GM19463 (cell line): Measurements from ENCODE around the gene SLX4.
"Not testable (repeated sequence)": the region's sequence is repeated elsewhere in the genome, so short reads cannot be mapped to it uniquely, and the experiment has no call there.

Source experiments
- ATAC-seq: cut with Tn5 transposase; IDR thresholded peaks from one replicate; pipeline ENCODE4 v1.9.1; 2021; ENCODE audit warnings: mild to moderate bottlenecking, moderate library complexity; ENCODE audit not compliant: unreplicated experiment

SLX4 gene

GRCh38 chr16:3641801-3642396 lies 30.5 kb upstream of the SLX4 start:
- ATAC-seq, result no peak

DNA sequence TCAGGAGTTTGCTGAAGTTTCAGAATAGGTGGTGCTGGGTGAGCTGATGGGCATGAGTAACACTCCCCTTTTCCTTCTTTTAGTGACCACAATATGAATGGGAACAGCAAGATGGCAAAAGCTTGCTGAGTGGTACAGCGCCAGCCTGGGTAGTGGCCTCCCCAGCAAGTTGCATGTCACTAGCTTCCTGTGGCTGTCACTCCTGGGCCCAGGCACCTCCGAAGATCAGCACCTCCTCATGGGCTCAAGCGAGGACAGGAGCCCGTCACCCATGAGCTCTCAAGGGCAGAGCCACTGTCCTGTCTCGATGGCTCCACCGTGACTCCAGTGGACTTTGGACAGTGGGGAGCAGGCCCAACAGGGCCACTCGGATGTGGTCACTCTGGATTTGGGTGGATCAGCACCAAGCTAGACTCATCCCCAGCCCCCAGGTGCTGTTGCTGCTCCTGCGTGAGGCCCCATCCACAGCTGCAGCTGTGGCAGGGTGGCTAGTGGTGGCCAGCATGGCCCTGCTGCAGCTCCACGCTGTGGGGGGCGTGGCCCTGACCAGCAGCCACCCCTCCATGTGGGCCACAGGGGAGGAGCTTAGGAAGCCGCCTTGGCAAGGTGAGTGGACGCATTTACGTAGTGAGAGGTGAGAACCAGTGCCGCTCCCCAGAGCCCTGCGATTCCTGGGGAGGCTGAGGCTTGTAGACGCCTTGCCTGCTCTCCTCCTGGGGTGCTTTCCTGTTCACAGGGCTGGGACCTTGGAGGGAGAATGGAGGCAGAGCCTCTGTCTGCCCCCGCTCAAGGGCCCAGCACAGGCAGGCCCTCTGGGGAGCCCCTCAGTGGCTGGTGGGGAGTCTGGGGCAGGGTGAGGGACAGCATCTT lies 29.5 kb upstream of the SLX4 start:
- ATAC-seq, result no peak

DNA sequence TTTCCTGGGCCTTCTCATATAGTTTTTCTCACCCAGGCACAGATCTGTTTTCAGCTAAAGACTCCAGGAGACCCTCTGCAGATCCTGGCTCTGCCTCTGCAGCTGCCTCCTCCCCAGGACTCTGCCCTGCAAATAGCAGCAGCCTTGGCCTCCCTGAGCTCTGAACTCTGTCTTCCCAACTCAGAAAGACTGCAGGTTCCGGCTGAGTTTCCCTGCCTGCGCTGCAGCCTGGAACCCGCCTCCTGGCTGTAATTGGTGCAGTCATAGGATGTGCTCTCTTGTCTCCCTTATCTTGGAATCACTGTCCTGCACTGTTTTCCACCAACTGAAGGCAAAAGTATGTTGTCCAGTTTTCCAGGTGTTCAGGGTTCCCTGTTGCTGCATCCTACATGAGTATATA lies 28.8 kb upstream of the SLX4 start:
- ATAC-seq, result no peak

DNA sequence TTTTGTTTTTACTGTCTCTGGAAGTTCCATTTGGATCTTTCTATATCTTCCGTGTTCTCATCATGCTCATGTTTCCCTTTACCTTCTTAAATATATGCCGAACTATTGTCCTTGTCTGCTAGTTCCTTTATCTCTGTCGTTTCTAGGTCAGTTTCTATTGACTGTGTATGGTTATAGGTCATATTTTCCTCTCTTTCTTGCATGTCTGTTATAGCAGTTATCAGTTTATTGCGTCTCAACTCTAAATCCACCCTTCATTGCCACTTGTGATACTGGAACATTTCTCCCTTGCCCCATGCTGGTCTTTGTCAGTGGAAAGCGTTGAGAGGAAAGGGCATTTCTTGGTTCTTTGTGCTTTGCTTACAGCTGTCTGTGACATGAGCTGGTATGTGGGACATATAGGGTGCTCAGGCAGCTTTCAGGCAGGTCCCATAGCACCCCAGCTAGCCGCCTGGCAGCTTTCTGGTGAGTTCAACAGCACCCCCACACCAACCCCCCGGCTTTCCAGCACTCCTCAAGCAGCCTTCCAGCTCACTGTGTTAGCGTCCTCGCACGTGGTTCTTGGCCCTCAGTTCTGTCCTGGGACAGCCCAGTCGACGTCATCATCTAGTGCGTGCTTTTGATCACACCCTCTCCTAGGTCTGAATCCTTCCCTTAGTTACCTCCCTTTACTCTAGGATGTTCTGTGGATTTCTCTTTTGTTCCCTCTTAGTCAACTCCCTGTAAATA lies 27.7 kb upstream of the SLX4 start:
- no peak for ATAC-seq

DNA sequence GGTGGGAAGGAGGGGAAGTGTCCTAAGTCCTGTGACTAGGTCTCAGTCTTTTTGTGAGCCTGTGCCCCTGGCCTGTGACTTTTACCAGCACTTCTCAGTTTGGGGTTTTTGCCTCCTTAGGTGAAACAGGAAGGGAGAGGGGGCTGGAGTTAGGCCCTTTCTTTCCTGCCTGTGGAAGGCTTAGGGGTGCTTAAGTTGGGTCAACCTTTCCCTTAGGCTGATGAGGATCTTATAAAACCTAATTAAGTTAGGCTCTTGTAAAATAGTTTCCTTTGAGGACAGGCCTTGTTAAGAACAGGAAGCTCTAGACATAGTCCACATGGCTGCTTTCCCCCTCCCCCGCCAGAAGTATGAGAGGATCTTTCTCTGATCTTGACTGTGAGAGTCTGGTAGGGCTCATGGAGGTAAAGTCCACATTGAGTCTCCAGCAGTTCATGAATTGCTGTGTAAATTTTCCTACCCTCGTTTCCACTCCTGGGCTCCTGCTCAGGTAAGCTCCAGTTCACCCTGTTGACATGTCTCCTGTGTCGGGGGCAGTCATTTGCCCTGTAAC lies 26.0 kb upstream of the SLX4 start:
- ATAC-seq, result no peak

- ATAC-seq, result peak; percentile 44
These were observed 14.7 kb upstream of the SLX4 start for GRCh38 chr16:3625911-3626732.

GRCh38 chr16:3625331-3625730 lies 13.9 kb upstream of the SLX4 start:
- ATAC-seq, result no peak

DNA sequence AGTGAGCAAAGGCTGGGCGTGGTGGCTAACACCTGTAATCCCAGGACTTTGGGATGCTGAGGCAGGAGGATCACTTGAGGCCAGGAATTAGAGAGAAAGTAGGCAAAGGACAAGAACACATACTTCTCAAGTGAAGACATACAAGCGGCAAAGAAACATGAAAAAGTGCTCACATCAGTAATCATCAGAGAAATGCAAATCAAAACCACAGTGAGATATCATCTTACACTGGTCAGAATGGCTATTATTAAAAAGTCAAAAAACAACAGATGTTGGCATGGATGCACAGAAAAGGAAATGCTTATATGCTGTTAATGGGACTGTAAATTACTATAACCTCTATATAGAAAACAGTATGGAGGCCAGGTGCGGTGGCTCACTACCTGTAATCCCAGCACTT lies 12.2 kb upstream of the SLX4 start:
- no peak for ATAC-seq

- no peak for ATAC-seq
These were observed 7.3 kb upstream of the SLX4 start for GRCh38 chr16:3618769-3619141.

DNA sequence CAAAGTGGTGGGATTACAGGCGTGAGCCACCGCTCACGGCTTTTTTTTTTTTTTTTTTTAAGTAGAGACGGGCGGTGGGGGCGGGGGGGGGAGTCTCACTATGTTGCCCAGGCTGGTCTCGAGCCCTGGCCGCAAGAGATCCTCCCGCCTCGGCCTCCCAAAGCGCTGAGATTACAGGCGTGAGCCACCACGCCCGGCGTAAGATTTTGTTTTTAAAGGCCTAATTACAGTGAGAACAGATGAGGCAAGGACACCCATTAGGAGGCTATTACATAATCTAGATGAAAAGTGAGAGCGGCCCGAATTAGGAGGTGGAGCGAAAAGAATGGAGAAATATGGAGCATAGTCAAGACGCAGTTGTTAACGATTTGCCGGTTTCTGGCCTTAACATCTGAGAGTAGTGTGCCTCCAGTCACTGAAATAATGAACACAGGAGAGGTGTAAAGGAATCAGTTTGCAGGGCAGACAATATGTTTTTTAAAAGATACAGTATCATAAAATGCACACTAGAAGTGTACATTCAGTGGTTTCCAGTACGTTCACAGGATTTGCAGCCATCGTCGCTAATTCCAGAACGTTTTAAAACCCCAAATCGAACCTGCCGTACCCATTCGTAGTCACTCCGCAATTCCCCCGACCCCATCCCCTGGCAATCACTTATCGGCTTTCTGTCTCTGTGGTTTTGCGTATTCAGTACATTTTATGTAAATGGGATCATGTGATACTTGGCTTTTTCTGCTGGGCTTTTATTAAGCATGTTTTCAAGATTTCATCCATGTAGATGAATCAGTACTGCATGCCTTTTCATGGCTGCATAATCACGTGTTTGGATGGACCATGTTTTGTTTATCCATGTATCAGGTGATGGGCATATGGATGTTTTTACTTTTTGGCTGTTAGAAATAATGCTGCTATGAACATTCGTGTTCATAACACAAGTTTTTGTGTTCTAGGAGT lies 1.4 kb upstream of the SLX4 start:
- ATAC-seq, result no peak

DNA sequence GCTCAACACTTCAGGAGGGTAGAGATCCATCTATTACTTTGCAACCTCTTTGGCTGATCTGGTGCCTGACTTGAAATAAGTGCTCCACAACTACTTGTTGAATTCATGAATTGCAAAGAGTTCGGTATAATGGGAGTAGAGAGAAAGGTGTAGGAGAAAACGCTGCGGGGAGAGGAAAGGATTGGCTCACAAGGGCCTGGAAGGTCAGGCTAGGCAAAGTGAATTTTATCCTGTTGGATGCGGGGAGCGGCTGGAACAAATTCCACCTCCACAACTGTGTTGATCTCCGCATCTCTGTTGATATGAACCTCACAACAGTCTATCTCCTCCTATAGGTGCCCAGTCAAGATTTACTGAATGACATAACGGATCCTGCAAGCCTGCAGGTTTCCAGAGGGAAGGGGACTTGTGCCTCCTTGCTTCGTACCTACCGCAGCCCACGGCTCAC lies 684 bp downstream of the SLX4 start:
- no peak for ATAC-seq

GRCh38 chr16:3609895-3610697 lies 1.3 kb downstream of the SLX4 start:
- ATAC-seq, result no peak

DNA sequence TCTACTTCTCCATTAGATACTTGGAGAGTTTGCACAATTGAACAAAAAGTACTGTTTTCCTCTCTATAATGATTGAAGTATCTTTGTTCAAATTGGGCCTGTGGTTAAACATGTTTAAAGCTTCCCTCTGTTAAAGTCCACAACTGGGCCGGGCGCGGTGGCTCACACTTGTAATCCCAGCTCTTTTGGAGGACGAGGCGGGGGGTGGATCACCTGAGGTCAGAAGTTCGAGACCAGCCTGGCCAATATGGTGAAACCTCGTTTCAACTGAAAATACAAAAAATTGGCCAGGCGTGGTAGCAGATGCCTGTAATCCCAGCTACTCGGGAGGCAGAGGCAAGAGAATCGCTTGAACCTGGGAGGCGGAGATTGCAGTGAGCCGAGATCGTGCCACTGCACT lies 2.4 kb downstream of the SLX4 start:
- not testable (repeated sequence) for ATAC-seq

DNA sequence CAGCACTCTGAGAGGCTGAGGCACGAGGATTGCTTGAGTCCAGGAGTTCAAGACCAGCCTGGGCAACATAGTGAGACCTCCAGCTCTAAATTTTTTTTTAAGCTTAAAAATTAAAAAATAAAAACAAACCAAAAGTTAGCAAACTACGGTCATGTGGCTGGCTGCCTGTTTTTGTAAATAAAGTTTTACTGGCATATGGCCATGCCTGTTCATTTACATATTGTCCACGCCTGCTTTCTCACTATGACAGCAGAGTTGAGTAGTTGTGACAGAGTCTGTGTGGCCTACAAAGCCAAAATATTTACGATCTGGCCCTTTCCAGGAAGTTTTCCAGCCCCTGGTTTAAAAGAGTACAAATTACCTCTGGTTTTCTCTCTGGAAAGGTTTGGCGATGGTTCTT lies 3.3 kb downstream of the SLX4 start:
- ATAC-seq, result no peak

- ATAC-seq, result no peak
These were observed 3.8 kb downstream of the SLX4 start for GRCh38 chr16:3607634-3608033.

DNA sequence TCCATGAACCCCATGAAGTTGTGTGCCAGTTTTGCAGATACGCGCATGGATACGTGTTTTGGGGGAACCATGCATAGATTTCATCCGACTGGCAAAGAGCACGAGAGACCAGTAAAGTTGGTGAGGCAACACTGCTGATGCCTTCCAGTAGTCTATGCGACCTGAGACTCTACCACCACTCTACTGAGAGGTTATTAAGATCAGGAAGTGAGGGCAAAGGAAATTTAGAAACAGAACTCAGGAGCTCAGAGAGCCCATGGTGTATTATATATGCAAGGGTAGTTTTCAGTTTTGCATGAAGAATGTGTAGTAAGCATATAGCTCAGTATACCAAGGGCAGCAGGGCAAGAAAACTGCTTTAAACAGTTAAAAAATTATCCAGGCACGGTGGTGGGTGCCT lies 4.2 kb downstream of the SLX4 start:
- ATAC-seq, result no peak

- no peak for ATAC-seq
These were observed 5.0 kb downstream of the SLX4 start for GRCh38 chr16:3606441-3606840.

DNA sequence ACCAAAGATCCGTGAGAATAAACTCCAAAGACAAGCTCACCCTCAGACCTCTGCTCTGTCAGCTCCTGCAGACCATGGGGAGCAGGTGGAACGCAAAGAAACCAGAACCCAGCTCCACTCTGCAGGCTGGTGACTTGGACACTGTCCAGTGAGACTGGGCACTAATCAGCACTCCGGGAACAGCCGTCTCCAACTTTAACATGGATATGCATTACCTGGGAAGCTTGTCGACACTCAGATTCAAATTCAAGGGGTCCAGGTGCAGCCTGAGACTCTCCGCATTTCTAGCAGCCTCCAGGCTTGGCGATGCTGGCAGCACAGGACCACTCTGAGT lies 9.1 kb downstream of the SLX4 start:
- no peak for ATAC-seq
